ENCODE data around the gene PCBP3. TPM values are rescaled to one million over a fixed set of nuclear protein-coding genes. Genes with fewer than 3 reads are reported as not detected.

Gene PCBP3
- total RNA-seq, 6 experiments from 2014 or later = not detected

- no peak for DNase-seq
- H3K36me3 Mint-ChIP-seq (ENCODE audit: low read depth) = no peaks in the 10 kb centered on the region
- no peak overlapping the region for H3K4me3 Mint-ChIP-seq
- no peaks in the 10 kb centered on the region for H3K9me3 Mint-ChIP-seq
- TF ChIP-seq, protein P1, sequence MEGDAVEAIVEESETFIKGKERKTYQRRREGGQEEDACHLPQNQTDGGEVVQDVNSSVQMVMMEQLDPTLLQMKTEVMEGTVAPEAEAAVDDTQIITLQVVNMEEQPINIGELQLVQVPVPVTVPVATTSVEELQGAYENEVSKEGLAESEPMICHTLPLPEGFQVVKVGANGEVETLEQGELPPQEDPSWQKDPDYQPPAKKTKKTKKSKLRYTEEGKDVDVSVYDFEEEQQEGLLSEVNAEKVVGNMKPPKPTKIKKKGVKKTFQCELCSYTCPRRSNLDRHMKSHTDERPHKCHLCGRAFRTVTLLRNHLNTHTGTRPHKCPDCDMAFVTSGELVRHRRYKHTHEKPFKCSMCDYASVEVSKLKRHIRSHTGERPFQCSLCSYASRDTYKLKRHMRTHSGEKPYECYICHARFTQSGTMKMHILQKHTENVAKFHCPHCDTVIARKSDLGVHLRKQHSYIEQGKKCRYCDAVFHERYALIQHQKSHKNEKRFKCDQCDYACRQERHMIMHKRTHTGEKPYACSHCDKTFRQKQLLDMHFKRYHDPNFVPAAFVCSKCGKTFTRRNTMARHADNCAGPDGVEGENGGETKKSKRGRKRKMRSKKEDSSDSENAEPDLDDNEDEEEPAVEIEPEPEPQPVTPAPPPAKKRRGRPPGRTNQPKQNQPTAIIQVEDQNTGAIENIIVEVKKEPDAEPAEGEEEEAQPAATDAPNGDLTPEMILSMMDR (IDR thresholded peaks at IDR 0.05) = no peak
- peaks cover 29% of the 10 kb centered on the region for H3K27me3 Mint-ChIP-seq (ENCODE audit: insufficient read depth)
- no peak overlapping the region for H3K27ac Mint-ChIP-seq
- peaks cover 19% of the 10 kb centered on the region for H3K4me1 Mint-ChIP-seq (ENCODE audit: low read depth)
These were observed 246.4 kb downstream of the PCBP3 start for GRCh38 chr21:45889961-45890360.

DNA sequence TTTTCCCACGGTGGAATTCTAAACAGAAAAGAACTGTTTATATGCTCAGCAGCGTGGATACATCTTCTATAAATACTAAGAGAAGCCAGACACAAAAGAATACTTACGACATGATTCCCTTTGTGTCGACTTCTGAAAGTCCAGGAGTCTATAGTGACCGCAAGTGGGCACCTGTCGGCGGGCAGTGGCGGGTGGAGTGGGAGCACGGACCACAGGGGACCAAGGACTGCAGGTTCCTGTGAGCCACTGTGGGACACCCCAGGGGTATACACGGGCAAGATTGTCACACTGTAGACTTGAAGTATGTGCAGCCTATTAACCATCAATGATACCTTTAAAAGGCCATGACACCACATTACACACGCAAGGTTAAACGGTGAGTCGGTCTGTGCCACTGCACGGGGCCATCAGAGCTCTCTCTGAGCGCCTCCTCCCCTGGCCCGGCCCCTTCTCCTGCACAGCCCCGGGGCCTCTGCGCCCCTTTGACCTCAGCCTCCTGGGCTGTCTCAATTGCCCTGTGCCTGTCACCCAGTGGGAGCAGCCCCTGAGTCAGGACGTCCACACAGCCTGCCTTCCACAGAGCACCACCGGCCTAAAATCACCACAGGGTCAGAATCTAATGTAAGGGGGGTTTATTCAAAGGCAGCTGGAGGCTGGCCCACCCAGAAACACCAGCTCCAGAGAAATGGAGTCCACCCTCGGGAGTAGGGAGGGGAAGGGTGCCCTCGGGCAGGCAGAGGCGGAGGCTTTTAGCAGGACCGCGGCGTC is 248.0 kb downstream of the PCBP3 start:
- TF ChIP-seq, protein P1 (IDR thresholded peaks at IDR 0.05) = no peak
- Mint-ChIP-seq H3K27me3 (ENCODE audit: insufficient read depth) (peaks cover 29% of the 10 kb centered on the region), H3K9me3 (no peaks in the 10 kb centered on the region), H3K4me1 (ENCODE audit: low read depth) (peaks cover 9% of the 10 kb centered on the region), H3K4me3 (no peak overlapping the region), H3K27ac (no peak overlapping the region), H3K36me3 (ENCODE audit: low read depth) (no peaks in the 10 kb centered on the region)
- DNase-seq = no peak

- no peak for DNase-seq
- Mint-ChIP-seq H3K27ac (no peak overlapping the region), H3K4me1 (ENCODE audit: low read depth) (peaks cover 9% of the 10 kb centered on the region), H3K4me3 (no peak overlapping the region), H3K27me3 (ENCODE audit: insufficient read depth) (peaks cover 30% of the 10 kb centered on the region), H3K36me3 (ENCODE audit: low read depth) (no peaks in the 10 kb centered on the region), H3K9me3 (no peaks in the 10 kb centered on the region)
- TF ChIP-seq, protein P1 (IDR thresholded peaks at IDR 0.05) = no peak
These were observed 248.8 kb downstream of the PCBP3 start for GRCh38 chr21:45892156-45892915.

GRCh38 chr21:45892916-45893739 is 249.6 kb downstream of the PCBP3 start:
- Mint-ChIP-seq H3K36me3 (ENCODE audit: low read depth) (no peaks in the 10 kb centered on the region), H3K27ac (no peak overlapping the region), H3K27me3 (ENCODE audit: insufficient read depth) (peaks cover 32% of the 10 kb centered on the region), H3K4me1 (ENCODE audit: low read depth) (peaks cover 9% of the 10 kb centered on the region), H3K4me3 (no peak overlapping the region), H3K9me3 (no peaks in the 10 kb centered on the region)
- TF ChIP-seq, protein P1 (IDR thresholded peaks at IDR 0.05) = no peak
- DNase-seq = no peak

DNA sequence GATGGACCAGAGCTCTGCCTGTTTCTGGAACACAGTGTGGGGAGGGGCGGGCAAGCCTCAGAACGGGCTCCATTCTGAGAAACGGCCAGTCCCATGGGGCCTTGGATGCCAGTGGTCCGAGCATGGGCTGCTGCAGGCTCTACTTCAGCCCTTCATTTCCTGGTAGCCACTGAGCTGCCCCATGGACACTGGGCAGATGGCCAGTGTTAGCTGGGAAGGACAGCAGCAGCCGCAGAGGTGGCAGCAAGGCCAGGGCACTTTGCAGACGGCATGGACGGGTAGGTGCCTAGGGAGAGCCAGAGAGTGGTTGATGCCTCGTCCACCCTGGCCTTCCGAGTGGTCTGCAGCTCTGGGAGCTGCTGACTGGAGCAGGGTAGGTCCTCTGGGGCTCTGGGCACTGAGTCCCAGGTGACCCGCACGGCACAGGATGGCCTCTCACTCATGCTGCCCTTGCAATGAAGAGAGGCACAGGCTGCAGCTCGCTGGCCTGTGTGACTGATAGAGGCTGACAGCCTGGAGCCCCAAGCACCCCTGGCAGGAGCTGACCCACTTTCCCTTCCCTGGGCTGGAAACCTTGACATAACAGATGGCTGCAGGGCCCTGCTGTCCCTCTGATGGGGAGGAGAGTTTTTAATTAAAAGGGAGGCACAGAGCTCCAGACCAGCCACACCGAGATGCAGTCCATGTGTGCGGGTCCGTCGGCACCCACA is 250.4 kb downstream of the PCBP3 start:
- H3K9me3 Mint-ChIP-seq = no peaks in the 10 kb centered on the region
- no peak for DNase-seq

More for the DNA sequence above, 250.4 kb downstream of the PCBP3 start:
- TF ChIP-seq, protein P1 (IDR thresholded peaks at IDR 0.05) = no peak
- peaks cover 28% of the 10 kb centered on the region for H3K27me3 Mint-ChIP-seq (ENCODE audit: insufficient read depth)
- H3K4me3 Mint-ChIP-seq = no peak overlapping the region
- no peaks in the 10 kb centered on the region for H3K36me3 Mint-ChIP-seq (ENCODE audit: low read depth)
- no peak overlapping the region for H3K27ac Mint-ChIP-seq
- peaks cover 9% of the 10 kb centered on the region for H3K4me1 Mint-ChIP-seq (ENCODE audit: low read depth)

Data from HFFc6 (cell line).